Heart left ventricle (tissue), 16 donors: ENCODE results near the gene DIABLO. TPM values are rescaled to one million over a fixed set of nuclear protein-coding genes. Genes with fewer than 3 reads are reported as not detected.
A peak's percentile ranks its signal among the peaks of the same experiment; 100 is the strongest.
"Not testable (repeated sequence)": the region's sequence is repeated elsewhere in the genome, so short reads cannot be mapped to it uniquely, and the experiment has no call there.

ENCODE experiments used
- ATAC-seq, 4 donors: fragments of 200-7000 bp; cut with Tn5 transposase; one replicate each; pipeline ENCODE4 v1.9.1; 2020 to 2022; ENCODE audit warnings: moderate library complexity in 4 of 4, mild to moderate bottlenecking in 3 of 4, moderate number of reproducible peaks in 1 of 4
- DNase-seq, 5 donors: peaks; one replicate each; pipeline ENCODE4 v3.0.0-alpha.2; 2020
- H3K27ac ChIP-seq, 12 donors: fragments of 200-600 bp; sonication (generic) in 4 of 12; one replicate each; pipeline versions ENCODE4 v1.5.0 to v1.8.0; 2016 to 2022; ENCODE audit warnings: mild to moderate bottlenecking in 2 of 12
- H3K27me3 ChIP-seq, 9 donors: fragments of 200-600 bp; sonication (generic) in 2 of 9; one replicate each; pipeline versions ENCODE4 v1.5.1 to v1.8.0; 2016 to 2022; ENCODE audit warnings: mild to moderate bottlenecking in 3 of 9
- H3K36me3 ChIP-seq, 9 donors: fragments of 200-600 bp; sonication (generic) in 2 of 9; one replicate each; pipeline versions ENCODE4 v1.5.0 to v1.8.0; 2018 to 2022; ENCODE audit warnings: mild to moderate bottlenecking in 2 of 9
- H3K4me1 ChIP-seq, 12 donors: fragments of 200-600 bp; sonication (generic) in 4 of 12; one replicate each; pipeline versions ENCODE4 v1.5.0 to v1.8.0; 2016 to 2022; ENCODE audit warnings: mild to moderate bottlenecking in 3 of 12
- H3K4me3 ChIP-seq, 12 donors: fragments of 200-600 bp; sonication (generic) in 4 of 12; one replicate each; pipeline versions ENCODE4 v1.5.0 to v1.8.0; 2017 to 2022; ENCODE audit warnings: mild to moderate bottlenecking in 9 of 12, moderate library complexity in 4 of 12
- H3K9me3 ChIP-seq, 12 donors: fragments of 200-600 bp; sonication (generic) in 4 of 12; one replicate each; pipeline versions ENCODE4 v1.5.0 to v1.8.0; 2016 to 2022; ENCODE audit warnings: mild to moderate bottlenecking in 1 of 12
- CTCF ChIP-seq, 12 donors: fragments of 200-600 bp; sonication (generic) in 4 of 12; IDR thresholded peaks; one replicate each; pipeline versions ENCODE4 v1.5.0 to v1.8.0; 2018 to 2022; ENCODE audit warnings: antibody characterized with exemption in 12 of 12, mild to moderate bottlenecking in 5 of 12
- POLR2A ChIP-seq, 2 donors: fragments of 450-650 bp; IDR thresholded peaks; one replicate each; pipeline ENCODE4 v1.6.1; 2017; ENCODE audit warnings: antibody characterized with exemption in 2 of 2, mild to moderate bottlenecking in 2 of 2, moderate library complexity in 2 of 2
- WGBS, 4 donors: extraction: QIAGEN DNeasy Blood & Tissue Kit in 2 of 4; methylation state at CpG; one replicate each; pipeline versions ENCODE4 v1.1.5 to v1.1.7; 2013 to 2018; 5-methylcytosine and 5-hydroxymethylcytosine counted together
- intact Hi-C, 10 donors: fragments of 100-400 bp; cut with DNase I; formaldehyde crosslinking; loops; one replicate each; pipeline versions ENCODE4 v1.11.1 to v1.14.2; 2022
- polyA plus RNA-seq, 2 donors: library from polyadenylated mRNA; stranded (reverse); fragments of 200-250 nt; gene quantifications; one replicate each; pipeline ENCODE4 v1.2.3, GENCODE V29; 2013
- total RNA-seq, 9 donors: library from RNA; depleted of rRNA in 2 of 9; stranded (reverse); fragments of >200 nt in 2 of 9; fragmentation: NEBNext Ultra II Directional in 3 of 9; extraction: Animal tissue kit (Norgen Biotek cat#: 25700) in 3 of 9; gene quantifications; one replicate each; pipeline versions ENCODE4 v1.1.0 to v1.2.4, GENCODE V29; 2016 to 2023
- donor health status: ischemic (EF 13 %, LVEDD 7.1; RV severe dilation, severe dysfunction).
- donor health status: healthy with polysubstance abuse.
- donor health status: DM: no; HTN: yes; CAD: no.
- donor health status: DM: no; HTN: no; CAD: no.
- donor health status: ischemic (EF 25% LVEDD 6.9; RV normal size, moderate dysfunction).
- donor health status: ischemic (EF 25% LVEDD 5.7; RV mildly dilated, moderate dysfunction).
- donor health status: healthy.
- donor health status: DM: yes; HTN: yes; CAD: no.
- donor health status: ischemic (EF 35%, LVEDD 5.7; RV mildly dilated, moderate dysfunction).
- donor health status: nonischemic (EF 11% LVEDD 7.7; RV severe dilation, severe dysfunction).
- donor health status: DM: yes; HTN: yes; CAD: no.
- donor health status: PGD.
- donor health status: ischemic (EF 29% LVEDD 5.4; RV normal size, mild dysfunction).
- donor health status: nonischemic (EF 23%, LVEDD 6.1; RV moderate dilation, normal function).

DIABLO gene
- total and polyA plus RNA-seq, 11 donors, result 26.4 to 72.6 (median 34.8) TPM

- H3K4me3 ChIP-seq, result peak overlapping the region; percentile 71 to 98 (median 86)
- peak overlapping the region; percentile 39 to 95 (median 86) for H3K27ac ChIP-seq
- 0 to 3% (median 1%) methylated on average over 14 to 17 of the region's 17 CpGs for WGBS, 4 donors
- peak in 3 of 5 donors; percentile 28 to 43 (median 32) for DNase-seq
- H3K27me3 ChIP-seq, result no peaks in the 10 kb centered on the region
- H3K9me3 ChIP-seq, result no peaks in the 10 kb centered on the region
- TF ChIP-seq CTCF (IDR thresholded peaks at IDR 0.05) (no peak), POLR2A (IDR thresholded peaks at IDR 0.05) (no peak)
- peaks cover 0 to 21% (median 8%) of the 10 kb centered on the region in 12 donors for H3K4me1 ChIP-seq
- peak in 3 of 4 donors; percentile 32 to 58 (median 48) for ATAC-seq
- peaks cover 0 to 40% (median 32%) of the 10 kb centered on the region in 9 donors for H3K36me3 ChIP-seq
- intact Hi-C loops, result loop anchor here in 2 of 10 donors (2.0 kb wide), 2 partner anchors 39 to 41 kb away; partner anchors contain the start of gene DIABLO (in 1 of the 2)
These were observed 40.0 kb upstream of the DIABLO start for GRCh38 chr12:122265886-122266229.

DNA sequence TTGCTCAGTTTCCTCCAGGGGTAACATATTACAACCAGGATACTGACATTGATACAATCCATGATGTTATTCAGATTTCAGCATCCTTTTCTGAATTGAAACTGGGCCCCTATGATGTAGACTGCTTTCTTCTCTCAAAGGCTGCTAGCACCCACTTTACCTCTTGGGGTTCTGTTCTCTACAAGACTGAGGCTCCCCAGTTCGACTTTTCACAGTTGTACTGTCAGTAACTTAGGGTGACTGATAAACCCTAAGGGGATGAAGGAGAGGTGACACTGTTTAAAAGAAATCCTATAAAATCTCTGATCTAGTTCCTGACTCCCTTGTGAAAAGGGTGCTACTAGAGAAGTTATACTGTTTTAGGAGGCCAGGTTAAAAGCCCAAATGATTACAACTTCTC is 39.6 kb upstream of the DIABLO start:
- ATAC-seq, result no peak
- peak overlapping the region in 11 of 12 donors; percentile 74 to 95 (median 87) for H3K27ac ChIP-seq
- DNase-seq, result no peak
- intact Hi-C loops, result no loop called here
- 20 to 42% (median 25%) methylated on average over 1 of the region's 1 CpG for WGBS, 4 donors
- peak overlapping the region; percentile 71 to 98 (median 86) for H3K4me3 ChIP-seq
- peaks cover 0 to 40% (median 32%) of the 10 kb centered on the region in 9 donors for H3K36me3 ChIP-seq
- no peaks in the 10 kb centered on the region for H3K27me3 ChIP-seq
- no peak for TF ChIP-seq POLR2A (IDR thresholded peaks at IDR 0.05)
- TF ChIP-seq CTCF (IDR thresholded peaks at IDR 0.05), result no peak
- H3K4me1 ChIP-seq, result peaks cover 0 to 21% (median 8%) of the 10 kb centered on the region in 12 donors
- no peaks in the 10 kb centered on the region for H3K9me3 ChIP-seq

DNA sequence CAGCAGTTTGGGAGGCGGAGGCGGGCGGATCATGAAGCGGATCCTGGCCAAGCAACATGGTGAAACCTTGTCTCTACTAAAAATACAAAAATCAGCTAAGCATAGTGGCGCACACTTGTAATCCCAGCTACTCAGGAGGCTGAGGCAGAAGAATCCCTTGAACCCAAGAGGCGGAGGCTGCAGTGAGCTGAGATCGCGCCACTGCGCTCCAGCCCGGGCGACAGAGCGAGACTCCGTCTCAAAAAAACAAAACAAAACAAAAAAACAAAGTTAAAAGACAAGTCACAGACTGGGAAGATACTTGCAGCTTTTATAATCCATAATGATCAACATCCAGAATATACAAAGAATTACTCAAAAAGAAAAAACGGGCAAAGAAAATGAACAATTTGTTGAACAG is 34.9 kb upstream of the DIABLO start:
- Histone ChIP-seq H3K36me3 (peaks cover 0 to 88% (median 79%) of the 10 kb centered on the region in 9 donors), H3K4me1 (peaks cover 0 to 12% (median 8%) of the 10 kb centered on the region in 12 donors)
- H3K9me3 ChIP-seq, H3K4me3 ChIP-seq, H3K27ac ChIP-seq, DNase-seq, ATAC-seq, H3K27me3 ChIP-seq, intact Hi-C loops: not testable (repeated sequence)
- 85 to 91% (median 90%) methylated on average over 14 of the region's 14 CpGs for whole genome bisulfite sequencing, 4 donors

- H3K9me3 ChIP-seq, intact Hi-C loops, H3K4me1 ChIP-seq, DNase-seq, ATAC-seq, H3K27me3 ChIP-seq, H3K4me3 ChIP-seq, H3K27ac ChIP-seq: not testable (repeated sequence)
- 90 to 91% (median 90%) methylated on average over 4 of the region's 4 CpGs for WGBS, 4 donors
- peaks cover 0 to 97% (median 81%) of the 10 kb centered on the region in 9 donors for H3K36me3 ChIP-seq
These were observed 33.1 kb upstream of the DIABLO start for GRCh38 chr12:122258939-122259338.

GRCh38 chr12:122258462-122258861 is 32.6 kb upstream of the DIABLO start:
- H3K27me3 ChIP-seq, H3K9me3 ChIP-seq, intact Hi-C loops, H3K4me1 ChIP-seq, DNase-seq, H3K27ac ChIP-seq, ATAC-seq, H3K4me3 ChIP-seq: not testable (repeated sequence)
- WGBS, 4 donors, result 89 to 98% (median 94%) methylated on average over 4 of the region's 4 CpGs
- peaks cover 0 to 97% (median 79%) of the 10 kb centered on the region in 9 donors for H3K36me3 ChIP-seq

- no peak for ATAC-seq
- TF ChIP-seq POLR2A (IDR thresholded peaks at IDR 0.05) (no peak), CTCF (IDR thresholded peaks at IDR 0.05) (no peak)
- Histone ChIP-seq H3K27me3 (no peaks in the 10 kb centered on the region), H3K4me1 (no peaks in the 10 kb centered on the region), H3K36me3 (peaks cover 0 to 66% (median 43%) of the 10 kb centered on the region in 9 donors), H3K27ac (no peak overlapping the region), H3K4me3 (no peak overlapping the region), H3K9me3 (no peaks in the 10 kb centered on the region)
- intact Hi-C loops, result no loop called here
- DNase-seq, result no peak
- WGBS, 4 donors, result 94 to 96% (median 96%) methylated on average over 8 of the region's 8 CpGs
These were observed 24.7 kb upstream of the DIABLO start for GRCh38 chr12:122250536-122250935.
